GM12878 (cell line): Measurements from ENCODE around the gene RBBP6.

Source experiments
- ATF3 ChIP-seq: IDR thresholded peaks from 2 replicates; pipeline ENCODE4 v1.6.1; 2011; ENCODE audit warnings: low read depth, mild to moderate bottlenecking, low read length, moderate library complexity, borderline replicate concordance; ENCODE audit errors: extremely low read depth
- CTCF ChIP-seq, 3 experiments: IDR thresholded peaks in 2 of 3; conservative IDR thresholded peaks in 1 of 3; 2 replicates each; pipeline ENCODE4 v1.5.1; 2011; ENCODE audit warnings: low read depth in 3 of 3, low read length in 3 of 3, mild to moderate bottlenecking in 3 of 3, control low read depth in 2 of 3, moderate library complexity in 2 of 3, inconsistent platforms in 1 of 3, mixed read lengths in 1 of 3; ENCODE audit not compliant: control insufficient read depth in 2 of 3, insufficient read depth in 1 of 3; ENCODE audit errors: extremely low read depth in 1 of 3
- POLR2A ChIP-seq: IDR thresholded peaks from 2 replicates; pipeline ENCODE4 v1.6.1; 2011; ENCODE audit warnings: low read depth, mild to moderate bottlenecking, low read length
- RB1 ChIP-seq: fragments of 450-650 bp; formaldehyde crosslinking; IDR thresholded peaks from 2 replicates; pipeline ENCODE4 v1.6.1; 2017; ENCODE audit warnings: mild to moderate bottlenecking, borderline replicate concordance
- YY1 ChIP-seq: IDR thresholded peaks from 2 replicates; pipeline ENCODE4 v1.6.1; 2011; ENCODE audit warnings: low read depth, mild to moderate bottlenecking, low read length
- ZNF274 ChIP-seq: IDR thresholded peaks from one replicate; pipeline ENCODE4 v1.8.0; 2011; ENCODE audit not compliant: insufficient read length, insufficient read depth

GRCh38 chr16:24573141-24573540 lies 33.8 kb downstream of the RBBP6 start:
- no peak for TF ChIP-seq CTCF (IDR thresholded peaks at IDR 0.05 in 2 of 3, conservative IDR thresholded peaks at IDR 0.05 in 1 of 3; ENCODE audit: control insufficient read depth in 2 of 3, extremely low read depth in 1 of 3, insufficient read depth in 1 of 3, low read depth in 3 of 3, low read length in 3 of 3)
- TF ChIP-seq ATF3: no peak
- no peak for TF ChIP-seq YY1
- TF ChIP-seq POLR2A: no peak
- TF ChIP-seq ZNF274: no peak
- TF ChIP-seq RB1: no peak
